ENCODE data around the gene USB1. TPM values are rescaled to one million over a fixed set of nuclear protein-coding genes. Genes with fewer than 3 reads are reported as not detected.

USB1 gene
- total RNA-seq (10 to 100 TPM in 1 of 2 donors, 1 to 10 TPM in 1; 8.9 to 40.7 TPM), polyA plus RNA-seq (10 to 100 TPM; 23.7 to 32.8 TPM)

GRCh38 chr16:58000706-58001676 is at the start of gene USB1:
Gene USB1 (plus strand): TSS chr16:58001407. CDS start chr16:58001484, 77 bp downstream.
- Histone ChIP-seq H3K4me1 (ENCODE audit: control insufficient read depth in 4 of 4, insufficient read depth in 4 of 4, low read length in 3 of 4) (peaks cover 13 to 29% (median 17%) of the 10 kb centered on the region in 4 donors), H3K9me3 (ENCODE audit: control insufficient read depth in 4 of 4, low read length in 3 of 4) (no peaks in the 10 kb centered on the region), H3K4me3 (ENCODE audit: low read depth in 1 of 3, low read length in 3 of 3) (peak within 1 kb of the TSS; percentile 60 to 92 (median 82)), H3K9ac (ENCODE audit: low read depth in 1 of 2, low read length in 2 of 2) (peak within 1 kb of the TSS; percentile 41 to 75), H3K27ac (ENCODE audit: low read depth in 1 of 2, low read length in 2 of 2) (peak within 1 kb of the TSS; percentile 87 to 92), H3K36me3 (ENCODE audit: control insufficient read depth in 4 of 4, insufficient read depth in 3 of 4, low read depth in 1 of 4, low read length in 3 of 4) (peaks cover 4 to 21% (median 11%) of the 10 kb centered on the region in 4 donors), H3K27me3 (ENCODE audit: control insufficient read depth in 4 of 4, insufficient read depth in 4 of 4, low read length in 3 of 4) (no peaks in the 10 kb centered on the region)
- under 1% methylated on average over 81 of the region's 81 CpGs for WGBS
- peak; percentile 91 for DNase-seq (ENCODE audit: low spot score)
- TF ChIP-seq FOXA2 (IDR thresholded peaks at IDR 0.05), result no peak
- peak; percentile 22 for TF ChIP-seq REST (IDR thresholded peaks at IDR 0.05)
- peak; percentile 43 for TF ChIP-seq NR2F2 (IDR thresholded peaks at IDR 0.05)
- TF ChIP-seq YY1 (IDR thresholded peaks at IDR 0.05), result peak; percentile 53
- peak in 1 of 2 donors; percentile 81 for TF ChIP-seq GABPA (IDR thresholded peaks at IDR 0.05 in 1 of 2, conservative IDR thresholded peaks at IDR 0.05 in 1 of 2)
- peak in 1 of 2 donors; percentile 5 for TF ChIP-seq HNF4A (conservative IDR thresholded peaks at IDR 0.05)
- TF ChIP-seq EGR1 (IDR thresholded peaks at IDR 0.05; ENCODE audit: low read depth in 2 of 2), result no peak
- peak in 1 of 2 donors; percentile 6 for TF ChIP-seq RXRA (IDR thresholded peaks at IDR 0.05)
- TF ChIP-seq RAD21 (IDR thresholded peaks at IDR 0.05), result peak; percentile 26 to 39
- TF ChIP-seq CTCF (IDR thresholded peaks at IDR 0.05; ENCODE audit: low read depth, low read length, missing input control), result peak; percentile 59
- peak; percentile 59 for TF ChIP-seq SP1 (IDR thresholded peaks at IDR 0.05)

DNA sequence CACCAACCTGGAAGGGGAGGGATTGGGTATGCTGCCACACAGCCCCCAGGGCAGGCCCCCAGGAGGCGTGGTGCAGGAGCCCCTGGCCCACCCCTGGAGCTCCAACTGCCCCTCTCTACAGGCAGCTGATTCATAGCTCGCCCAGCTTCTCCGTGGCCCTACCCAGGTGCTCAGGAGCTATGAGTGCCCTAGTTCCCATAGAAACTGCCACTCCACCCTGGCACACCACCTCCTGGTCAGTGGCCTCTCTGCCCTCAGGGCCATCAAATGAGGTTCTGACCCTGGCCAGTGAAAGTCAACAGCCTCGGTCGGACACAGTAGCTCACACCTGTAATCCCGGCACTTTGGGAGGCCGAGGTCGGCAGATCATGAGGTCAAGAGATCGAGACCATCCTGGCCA is 48.3 kb upstream of the USB1 start:
- Histone ChIP-seq H3K9me3 (ENCODE audit: control insufficient read depth in 4 of 4, low read length in 3 of 4) (no peaks in the 10 kb centered on the region), H3K27ac (ENCODE audit: low read depth in 1 of 2, low read length in 2 of 2) (no peak overlapping the region), H3K36me3 (ENCODE audit: control insufficient read depth in 4 of 4, insufficient read depth in 3 of 4, low read depth in 1 of 4, low read length in 3 of 4) (no peaks in the 10 kb centered on the region), H3K27me3 (ENCODE audit: control insufficient read depth in 4 of 4, insufficient read depth in 4 of 4, low read length in 3 of 4) (no peaks in the 10 kb centered on the region), H3K4me1 (ENCODE audit: control insufficient read depth in 4 of 4, insufficient read depth in 4 of 4, low read length in 3 of 4) (no peaks in the 10 kb centered on the region), H3K9ac (ENCODE audit: low read depth in 1 of 2, low read length in 2 of 2) (no peak overlapping the region), H3K4me3 (ENCODE audit: low read depth in 1 of 3, low read length in 3 of 3) (no peak overlapping the region)
- DNase-seq (ENCODE audit: low spot score), result no peak
- WGBS, result 48% methylated on average over 9 of the region's 9 CpGs
- TF ChIP-seq CTCF (IDR thresholded peaks at IDR 0.05; ENCODE audit: low read depth, low read length, missing input control), result no peak
- TF ChIP-seq FOXA2 (IDR thresholded peaks at IDR 0.05), result no peak
- TF ChIP-seq NR2F2 (IDR thresholded peaks at IDR 0.05), result no peak
- TF ChIP-seq, protein P1, sequence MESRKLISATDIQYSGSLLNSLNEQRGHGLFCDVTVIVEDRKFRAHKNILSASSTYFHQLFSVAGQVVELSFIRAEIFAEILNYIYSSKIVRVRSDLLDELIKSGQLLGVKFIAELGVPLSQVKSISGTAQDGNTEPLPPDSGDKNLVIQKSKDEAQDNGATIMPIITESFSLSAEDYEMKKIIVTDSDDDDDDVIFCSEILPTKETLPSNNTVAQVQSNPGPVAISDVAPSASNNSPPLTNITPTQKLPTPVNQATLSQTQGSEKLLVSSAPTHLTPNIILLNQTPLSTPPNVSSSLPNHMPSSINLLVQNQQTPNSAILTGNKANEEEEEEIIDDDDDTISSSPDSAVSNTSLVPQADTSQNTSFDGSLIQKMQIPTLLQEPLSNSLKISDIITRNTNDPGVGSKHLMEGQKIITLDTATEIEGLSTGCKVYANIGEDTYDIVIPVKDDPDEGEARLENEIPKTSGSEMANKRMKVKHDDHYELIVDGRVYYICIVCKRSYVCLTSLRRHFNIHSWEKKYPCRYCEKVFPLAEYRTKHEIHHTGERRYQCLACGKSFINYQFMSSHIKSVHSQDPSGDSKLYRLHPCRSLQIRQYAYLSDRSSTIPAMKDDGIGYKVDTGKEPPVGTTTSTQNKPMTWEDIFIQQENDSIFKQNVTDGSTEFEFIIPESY (IDR thresholded peaks at IDR 0.05), result no peak
- TF ChIP-seq, protein P2, sequence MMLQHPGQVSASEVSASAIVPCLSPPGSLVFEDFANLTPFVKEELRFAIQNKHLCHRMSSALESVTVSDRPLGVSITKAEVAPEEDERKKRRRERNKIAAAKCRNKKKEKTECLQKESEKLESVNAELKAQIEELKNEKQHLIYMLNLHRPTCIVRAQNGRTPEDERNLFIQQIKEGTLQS (IDR thresholded peaks at IDR 0.05), result no peak
- no peak for TF ChIP-seq TAF1 (conservative IDR thresholded peaks at IDR 0.05)
- peak; percentile 70 for TF ChIP-seq RXRA (IDR thresholded peaks at IDR 0.05)
- no peak for TF ChIP-seq EGR1 (IDR thresholded peaks at IDR 0.05; ENCODE audit: low read depth in 2 of 2)
- no peak for TF ChIP-seq RAD21 (IDR thresholded peaks at IDR 0.05)
- TF ChIP-seq GABPA (IDR thresholded peaks at IDR 0.05 in 1 of 2, conservative IDR thresholded peaks at IDR 0.05 in 1 of 2), result no peak
- TF ChIP-seq HNF4G (IDR thresholded peaks at IDR 0.05), result no peak

All from liver (tissue), 9 donors.